ENCODE data around the gene IVD.
A peak's percentile ranks its signal among the peaks of the same experiment; 100 is the strongest.
"Not testable (repeated sequence)": the region's sequence is repeated elsewhere in the genome, so short reads cannot be mapped to it uniquely, and the experiment has no call there.

IVD gene

DNA sequence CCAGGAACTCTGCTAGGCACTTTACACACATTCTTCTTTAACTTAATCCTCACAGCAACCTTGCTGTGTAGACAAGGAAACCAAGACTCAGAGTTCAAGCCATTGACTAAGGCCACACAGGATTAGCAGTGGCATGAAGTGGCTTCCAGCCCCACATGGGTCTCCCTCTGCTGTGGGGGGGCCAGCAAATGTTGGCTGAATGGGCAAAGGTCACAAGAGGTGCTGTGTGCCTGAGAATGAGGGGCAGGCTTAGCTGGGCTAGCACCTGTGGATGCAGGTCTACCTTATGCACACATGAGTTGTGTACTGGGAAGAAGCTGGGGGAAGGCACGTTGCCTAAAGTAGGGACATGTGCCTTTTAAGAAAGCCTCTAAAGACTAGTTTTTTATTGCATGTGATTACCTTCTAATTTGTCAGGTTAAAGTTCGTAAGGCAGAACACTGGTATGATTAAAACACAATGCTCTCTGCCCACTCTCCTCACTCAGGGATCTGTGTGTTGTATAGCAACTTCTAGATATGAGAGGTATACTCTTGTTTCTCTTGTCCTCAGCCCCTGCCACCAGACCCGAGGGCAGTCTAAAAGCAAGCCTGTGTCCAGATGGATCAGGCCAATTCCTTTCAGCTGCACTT lies 46.0 kb downstream of the IVD start:
- H3K27ac ChIP-seq, result no peak overlapping the region
- DNase-seq (ENCODE audit: low spot score), result no peak
- POLR2A ChIA-PET (ENCODE audit: low non-redundant PET), result no interaction called here
- CTCF ChIA-PET, result interaction anchor here (0.5 kb wide), 1 partner anchor 118 kb away, joined by 4 read pairs; no protein-coding TSS in a partner anchor
- TF ChIP-seq, protein P1, sequence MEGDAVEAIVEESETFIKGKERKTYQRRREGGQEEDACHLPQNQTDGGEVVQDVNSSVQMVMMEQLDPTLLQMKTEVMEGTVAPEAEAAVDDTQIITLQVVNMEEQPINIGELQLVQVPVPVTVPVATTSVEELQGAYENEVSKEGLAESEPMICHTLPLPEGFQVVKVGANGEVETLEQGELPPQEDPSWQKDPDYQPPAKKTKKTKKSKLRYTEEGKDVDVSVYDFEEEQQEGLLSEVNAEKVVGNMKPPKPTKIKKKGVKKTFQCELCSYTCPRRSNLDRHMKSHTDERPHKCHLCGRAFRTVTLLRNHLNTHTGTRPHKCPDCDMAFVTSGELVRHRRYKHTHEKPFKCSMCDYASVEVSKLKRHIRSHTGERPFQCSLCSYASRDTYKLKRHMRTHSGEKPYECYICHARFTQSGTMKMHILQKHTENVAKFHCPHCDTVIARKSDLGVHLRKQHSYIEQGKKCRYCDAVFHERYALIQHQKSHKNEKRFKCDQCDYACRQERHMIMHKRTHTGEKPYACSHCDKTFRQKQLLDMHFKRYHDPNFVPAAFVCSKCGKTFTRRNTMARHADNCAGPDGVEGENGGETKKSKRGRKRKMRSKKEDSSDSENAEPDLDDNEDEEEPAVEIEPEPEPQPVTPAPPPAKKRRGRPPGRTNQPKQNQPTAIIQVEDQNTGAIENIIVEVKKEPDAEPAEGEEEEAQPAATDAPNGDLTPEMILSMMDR (conservative IDR thresholded peaks at IDR 0.05; ENCODE audit: low read depth), result no peak

DNA sequence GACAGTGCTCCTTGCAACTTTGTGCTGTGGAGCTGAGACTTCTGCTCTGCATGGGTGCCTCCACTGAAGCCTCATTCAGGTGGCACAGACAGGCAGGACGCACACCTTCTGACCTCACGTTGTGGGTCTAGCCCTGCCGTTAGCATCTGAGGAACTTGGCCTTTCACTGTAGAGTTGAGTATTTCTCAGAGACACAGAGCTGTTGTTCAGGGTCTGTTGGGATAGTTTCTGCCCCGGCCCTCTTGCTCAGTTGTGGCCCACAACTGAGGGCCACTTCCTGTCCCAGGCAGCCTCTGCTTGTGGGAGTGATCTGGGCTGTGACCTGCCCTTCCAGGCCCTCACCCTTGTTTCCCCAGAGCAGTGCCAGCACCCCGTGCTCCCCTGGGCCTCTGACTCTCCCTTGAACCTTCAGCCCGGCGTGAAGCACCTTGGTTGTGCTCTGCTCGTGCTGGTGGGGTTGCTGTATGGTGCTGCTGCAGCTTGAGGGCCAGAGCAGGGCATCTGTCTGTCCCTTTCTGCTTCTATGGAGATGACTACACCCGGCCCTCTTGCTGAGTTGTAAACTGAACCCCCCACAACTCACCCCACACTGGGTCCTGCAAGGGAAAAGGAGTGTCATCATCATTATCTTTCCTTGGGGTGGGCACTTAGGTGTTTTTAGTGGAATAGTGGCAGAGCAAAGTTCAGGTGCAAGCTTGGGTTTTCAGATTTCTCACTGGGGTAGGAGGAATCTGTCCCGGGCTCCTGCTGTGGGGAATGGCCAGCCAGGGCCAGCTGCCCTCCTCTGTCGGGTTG lies 46.9 kb downstream of the IVD start:
- ChIA-PET CTCF (interaction anchor here (0.5 kb wide), 1 partner anchor 119 kb away, joined by 4 read pairs; no protein-coding TSS in a partner anchor), POLR2A (ENCODE audit: low non-redundant PET) (no interaction called here)
- DNase-seq (ENCODE audit: low spot score), result no peak
- TF ChIP-seq, protein P1 (conservative IDR thresholded peaks at IDR 0.05; ENCODE audit: low read depth), result no peak
- H3K27ac ChIP-seq, result peak overlapping the region; percentile 41

GRCh38 chr15:40453941-40454340 lies 48.3 kb downstream of the IVD start:
- CTCF ChIA-PET, result interaction anchor here (1.7 kb wide), 1 partner anchor 12 kb away, joined by 3 read pairs; no protein-coding TSS in a partner anchor
- H3K27ac ChIP-seq, result peak overlapping the region; percentile 89
- not testable (repeated sequence) for DNase-seq (ENCODE audit: low spot score)
- POLR2A ChIA-PET (ENCODE audit: low non-redundant PET), result interaction anchor here (0.6 kb wide), 1 partner anchor 9 kb away, joined by 4 read pairs; no protein-coding TSS in a partner anchor

- peak overlapping the region; percentile 89 for H3K27ac ChIP-seq
- POLR2A ChIA-PET (ENCODE audit: low non-redundant PET), result interaction anchor here (1.4 kb wide), 1 partner anchor 16 kb away, joined by 7 read pairs; the partner anchor contains the start of gene CHST14
- TF ChIP-seq, protein P1 (conservative IDR thresholded peaks at IDR 0.05; ENCODE audit: low read depth), result no peak
- CTCF ChIA-PET, result interaction anchor here (0.5 to 1.7 kb wide), 5 partner anchors 14 to 152 kb away, joined by 3 to 6 read pairs (median 3); no protein-coding TSS in a partner anchor
- peak; percentile 82 for DNase-seq (ENCODE audit: low spot score)
Observed at GRCh38 chr15:40454904-40455391, 49.4 kb downstream of the IVD start.

DNA sequence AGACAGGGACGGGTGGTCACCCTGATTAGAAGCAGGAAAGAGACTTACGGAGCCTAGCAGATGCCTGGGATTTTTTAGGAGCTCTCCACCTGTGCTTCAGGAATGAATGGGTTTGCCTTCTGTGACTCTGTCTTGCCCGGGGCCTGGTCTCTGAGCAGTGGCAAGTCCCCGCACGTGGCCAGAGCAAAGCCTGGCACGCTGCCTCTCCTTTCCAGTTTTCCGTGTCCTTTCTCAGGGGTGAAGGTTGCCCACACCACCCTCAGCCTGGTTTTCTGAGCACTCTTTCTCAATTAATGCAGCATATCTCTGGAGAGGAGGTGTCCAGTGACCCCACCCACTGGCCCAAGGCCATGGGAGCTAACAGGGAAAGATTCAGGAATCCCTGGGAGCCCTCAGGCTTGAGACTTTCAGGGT lies 50.7 kb downstream of the IVD start:
- TF ChIP-seq, protein P1 (conservative IDR thresholded peaks at IDR 0.05; ENCODE audit: low read depth), result no peak
- POLR2A ChIA-PET (ENCODE audit: low non-redundant PET), result no interaction called here
- DNase-seq (ENCODE audit: low spot score), result peak; percentile 81
- H3K27ac ChIP-seq, result peak overlapping the region; percentile 89
- CTCF ChIA-PET, result no interaction called here

DNA sequence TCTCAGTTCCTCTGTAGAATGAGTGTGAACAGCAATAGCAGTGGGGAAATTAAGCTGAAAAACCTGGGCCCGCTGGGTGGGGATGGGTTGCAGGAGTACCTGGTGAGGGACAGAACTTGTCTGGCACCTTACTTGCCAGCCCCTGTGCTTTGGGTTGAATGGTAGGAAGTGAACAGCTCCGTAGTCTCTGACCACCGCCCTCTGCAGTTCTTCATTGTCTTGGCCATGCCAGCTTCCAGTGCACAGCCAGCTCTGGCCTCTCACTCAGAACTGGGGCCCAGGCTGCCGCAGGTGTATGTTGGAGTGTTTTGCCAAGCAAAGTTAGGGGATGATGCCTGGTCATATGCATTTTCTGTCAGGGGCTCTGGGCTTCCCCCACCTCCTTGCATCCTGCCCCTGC lies 51.1 kb downstream of the IVD start:
- no peak for DNase-seq (ENCODE audit: low spot score)
- POLR2A ChIA-PET (ENCODE audit: low non-redundant PET), result interaction anchor here (0.6 kb wide), 1 partner anchor 862 kb away, joined by 5 read pairs; no protein-coding TSS in a partner anchor
- H3K27ac ChIP-seq, result peak overlapping the region; percentile 89
- TF ChIP-seq, protein P1 (conservative IDR thresholded peaks at IDR 0.05; ENCODE audit: low read depth), result no peak
- CTCF ChIA-PET, result interaction anchor here (0.7 kb wide), 1 partner anchor 136 kb away, joined by 3 read pairs; no protein-coding TSS in a partner anchor
